GM23338 (cell line): ENCODE data around the gene TBX2. TPM values are rescaled to one million over a fixed set of nuclear protein-coding genes. Genes with fewer than 3 reads are reported as not detected.

Experiments used
- ATAC-seq: fragments of 200-7000 bp; cut with Tn5 transposase; 3 replicates; pipeline ENCODE4 v1.9.1; 2020
- DNase-seq: peaks from one replicate; pipeline ENCODE4 v3.0.0-alpha.2; 2015; ENCODE audit warnings: low spot score
- H2AFZ ChIP-seq: fragments of 200-600 bp; sonication (generic); 2 replicates; pipeline ENCODE4 v1.8.0; 2016; ENCODE audit warnings: antibody characterized with exemption, mild to moderate bottlenecking, moderate library complexity
- H3F3A ChIP-seq: fragments of 200-600 bp; sonication (generic); replicated peaks from 2 replicates; pipeline ENCODE4 v1.8.0; 2017; ENCODE audit warnings: antibody characterized with exemption, mixed run types, low read depth
- H3K27ac ChIP-seq: fragments of 200-600 bp; sonication (generic); 2 replicates; pipeline ENCODE4 v1.6.1; 2016; ENCODE audit warnings: low read depth
- H3K27me3 ChIP-seq: fragments of 200-600 bp; sonication (generic); 2 replicates; pipeline ENCODE4 v1.8.0; 2016; ENCODE audit warnings: mild to moderate bottlenecking, mixed run types, moderate library complexity; ENCODE audit not compliant: insufficient read depth
- H3K36me3 ChIP-seq: fragments of 200-600 bp; sonication (generic); 2 replicates; pipeline ENCODE4 v1.8.0; 2016; ENCODE audit warnings: mild to moderate bottlenecking; ENCODE audit not compliant: insufficient read depth
- H3K4me1 ChIP-seq: fragments of 200-600 bp; sonication (generic); 2 replicates; pipeline ENCODE4 v1.8.0; 2016; ENCODE audit warnings: mild to moderate bottlenecking, moderate library complexity; ENCODE audit not compliant: insufficient read depth
- H3K4me2 ChIP-seq: fragments of 200-600 bp; sonication (generic); 2 replicates; pipeline ENCODE4 v1.7.1; 2017; ENCODE audit warnings: mixed run types
- H3K4me3 ChIP-seq: fragments of 200-600 bp; sonication (generic); 2 replicates; pipeline ENCODE4 v1.6.1; 2016; ENCODE audit warnings: mixed run types
- H3K79me2 ChIP-seq: fragments of 200-600 bp; sonication (generic); replicated peaks from 2 replicates; pipeline ENCODE4 v1.8.0; 2017; ENCODE audit warnings: mild to moderate bottlenecking; ENCODE audit not compliant: insufficient read depth
- H3K9me2 ChIP-seq: fragments of 200-600 bp; sonication (generic); 2 replicates; pipeline ENCODE4 v1.8.0; 2017; ENCODE audit not compliant: insufficient read depth
- H4K20me1 ChIP-seq: fragments of 200-600 bp; sonication (generic); replicated peaks from 2 replicates; pipeline ENCODE4 v1.8.0; 2017; ENCODE audit warnings: mild to moderate bottlenecking; ENCODE audit not compliant: insufficient read depth
- H3K27ac Mint-ChIP-seq: 2 replicates; pipeline ENCODE4 v1.8.0; 2020; ENCODE audit warnings: inconsistent platforms, mild to moderate bottlenecking, moderate library complexity, mixed read lengths
- H3K27me3 Mint-ChIP-seq: 3 replicates; pipeline ENCODE4 v1.8.0; 2022; ENCODE audit warnings: low read depth, mild to moderate bottlenecking, moderate library complexity, mixed read lengths, inconsistent platforms; ENCODE audit not compliant: insufficient read depth, poor library complexity
- H3K36me3 Mint-ChIP-seq: 3 replicates; pipeline ENCODE4 v1.8.0; 2021; ENCODE audit warnings: low read depth, mild to moderate bottlenecking, inconsistent platforms, moderate library complexity, mixed read lengths
- H3K4me1 Mint-ChIP-seq: 3 replicates; pipeline ENCODE4 v1.8.0; 2020; ENCODE audit warnings: mild to moderate bottlenecking, inconsistent platforms, mixed read lengths
- H3K4me3 Mint-ChIP-seq: 3 replicates; pipeline ENCODE4 v1.8.0; 2021; ENCODE audit warnings: moderate library complexity, mild to moderate bottlenecking, inconsistent platforms, mixed read lengths
- H3K9me3 Mint-ChIP-seq: 3 replicates; pipeline ENCODE4 v1.8.0; 2020; ENCODE audit warnings: moderate library complexity, mild to moderate bottlenecking, inconsistent platforms, mixed read lengths
- CREB1 ChIP-seq: fragments of 250-450 bp; sonication (Bioruptor Pico); IDR thresholded peaks from 2 replicates; pipeline ENCODE4 v1.5.0; 2020; ENCODE audit warnings: low read depth, mild to moderate bottlenecking, moderate library complexity
- CTCF ChIP-seq, 2 experiments: fragments of 200-600 bp in 1 of 2; sonication (generic) in 1 of 2; conservative IDR thresholded peaks; 2 replicates each; pipeline versions ENCODE4 v1.5.1 to v1.6.1; 2016 to 2017; ENCODE audit warnings: antibody characterized with exemption in 2 of 2, low read depth in 2 of 2, mild to moderate bottlenecking in 2 of 2, moderate library complexity in 1 of 2
- EZH2 ChIP-seq: fragments of 200-600 bp; sonication (generic); IDR thresholded peaks from one replicate; pipeline ENCODE4 v1.8.0; 2017; ENCODE audit warnings: antibody characterized with exemption, mild to moderate bottlenecking, low read depth; ENCODE audit not compliant: unreplicated experiment
- JUNB ChIP-seq: IDR thresholded peaks from one replicate; pipeline ENCODE4 v1.6.1; 2016; ENCODE audit warnings: antibody characterized with exemption; ENCODE audit not compliant: unreplicated experiment
- NANOG ChIP-seq: IDR thresholded peaks from 2 replicates; pipeline ENCODE4 v1.6.1; 2016; ENCODE audit warnings: antibody characterized with exemption, borderline replicate concordance
- POLR2AphosphoS5 ChIP-seq: IDR thresholded peaks from 2 replicates; pipeline ENCODE4 v1.6.1; 2016; ENCODE audit warnings: antibody characterized with exemption, low read depth
- REST ChIP-seq: IDR thresholded peaks from one replicate; pipeline ENCODE4 v1.6.1; 2018; ENCODE audit warnings: antibody characterized with exemption; ENCODE audit not compliant: unreplicated experiment
- STAT1 ChIP-seq: IDR thresholded peaks from one replicate; pipeline ENCODE4 v1.6.1; 2016; ENCODE audit warnings: antibody characterized with exemption; ENCODE audit not compliant: unreplicated experiment
- ZNF114 ChIP-seq: fragments of 250-450 bp; sonication (Bioruptor Pico); IDR thresholded peaks from 2 replicates; pipeline ENCODE4 v1.5.0; 2020; ENCODE audit warnings: mild to moderate bottlenecking, moderate library complexity
- ZNF331 ChIP-seq: fragments of 250-450 bp; sonication (Bioruptor Pico); IDR thresholded peaks from 2 replicates; pipeline ENCODE4 v1.5.0; 2020; ENCODE audit warnings: low read depth, mild to moderate bottlenecking, moderate library complexity
- ZNF462 ChIP-seq: fragments of 250-450 bp; sonication (Bioruptor Pico); IDR thresholded peaks from 2 replicates; pipeline ENCODE4 v1.5.0; 2020; ENCODE audit warnings: mild to moderate bottlenecking, moderate library complexity
- polyA plus RNA-seq: library from polyadenylated mRNA; unstranded; fragments of >200 nt; fragmentation: Nextera tagmentation; extraction: Ambion mirVana; gene quantifications from 2 replicates; pipeline ENCODE4 v1.2.1, GENCODE V29; 2016
- total RNA-seq: library from RNA; depleted of rRNA; stranded (reverse); fragments of >200 nt; shearing (Covaris generic); gene quantifications from 2 replicates; pipeline ENCODE4 v1.2.3, GENCODE V29; 2014

TBX2 gene
- total and polyA plus RNA-seq, 2 experiments from 2014 or later = not detected

- no peak for TF ChIP-seq ZNF462 (CRISPR knock-in tag)
- TF ChIP-seq ZNF331 = no peak
- TF ChIP-seq CREB1 (CRISPR knock-in tag) = no peak
- TF ChIP-seq STAT1 = no peak
- TF ChIP-seq ZNF114 = no peak
- TF ChIP-seq NANOG = no peak
- TF ChIP-seq JUNB = no peak
- TF ChIP-seq POLR2AphosphoS5 = no peak
Measured at GRCh38 chr17:61394630-61395408, 4.8 kb upstream of the TBX2 start (continued).

GRCh38 chr17:61395409-61395982, 4.1 kb upstream of the TBX2 start:
- Histone ChIP-seq H3K36me3 (no peaks in the 10 kb centered on the region), H2AFZ (no peak overlapping the region), H3K4me3 (peak overlapping the region; percentile 47), H3K27me3 (peaks cover 86% of the 10 kb centered on the region), H3K79me2 (no peaks in the 10 kb centered on the region), H3K4me2 (peak overlapping the region; percentile 76), H3K9me2 (no peaks in the 10 kb centered on the region), H3K4me1 (no peaks in the 10 kb centered on the region; the same call in 1 of the 2 replicates), H3F3A (no peaks in the 10 kb centered on the region), H3K27ac (no peak overlapping the region), H4K20me1 (peaks cover 9% of the 10 kb centered on the region; the same call in 1 of the 2 replicates)
- Mint-ChIP-seq H3K9me3 (peaks cover 8% of the 10 kb centered on the region; the same call in 2 of the 3 replicates), H3K36me3 (no peaks in the 10 kb centered on the region; the same call in 2 of the 3 replicates), H3K27ac (no peak overlapping the region), H3K4me3 (peak overlapping the region; percentile 55), H3K4me1 (peaks cover 15% of the 10 kb centered on the region), H3K27me3 (peaks cover 72% of the 10 kb centered on the region)
- DNase-seq = peak; percentile 68
- peak; percentile 4 for ATAC-seq
- TF ChIP-seq ZNF331 (no peak), REST (no peak), STAT1 (no peak), NANOG (no peak), JUNB (no peak), EZH2 (no peak), CTCF (conservative IDR thresholded peaks at IDR 0.05; ENCODE audit: low read depth in 2 of 2) (no peak)
